ENCODE measurements around the gene TTLL12.

DNA sequence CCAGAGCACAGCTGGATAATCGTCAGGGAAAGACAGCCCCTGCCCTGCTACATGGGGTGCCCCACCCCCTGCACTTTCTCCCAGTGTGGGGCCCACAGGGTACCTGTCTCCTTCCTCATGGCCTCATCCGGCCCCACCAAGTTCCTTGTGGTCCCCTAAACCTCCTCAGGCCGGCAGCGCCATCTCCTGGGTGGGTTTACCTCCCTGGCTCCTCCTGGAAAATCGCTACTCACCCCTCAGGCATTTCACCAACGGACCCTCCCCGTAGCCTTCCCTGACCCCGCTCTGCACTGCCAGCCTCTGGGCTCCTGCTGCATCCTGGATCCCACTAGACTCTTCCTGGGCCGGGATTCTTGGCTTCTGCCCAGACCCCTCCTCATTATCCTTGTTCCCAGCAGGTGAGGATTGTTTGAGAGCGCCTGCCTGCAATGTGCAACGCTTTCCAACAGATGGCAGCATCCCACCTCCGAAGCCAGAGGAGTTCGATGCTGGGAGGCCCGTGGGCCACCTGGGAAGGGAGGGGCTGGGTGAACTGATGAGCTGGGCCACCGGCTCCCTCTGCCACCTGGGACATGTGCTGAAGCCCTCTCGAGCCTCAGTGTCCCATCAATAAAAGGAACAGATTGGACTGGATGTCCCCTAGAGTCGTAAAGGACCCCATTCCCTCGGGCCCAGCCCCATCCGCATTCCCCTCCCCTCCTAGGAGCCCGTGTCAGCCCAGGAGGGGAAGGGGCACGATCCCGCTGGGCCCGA lies 44.2 kb upstream of the TTLL12 start:
- no peak for TF ChIP-seq POLR2A (IDR thresholded peaks at IDR 0.05; ENCODE audit: low read length)
- TF ChIP-seq GATA1 (IDR thresholded peaks at IDR 0.05; ENCODE audit: low read depth, low read length): no peak
